ENCODE results near the gene PLA2G2D.

Gene PLA2G2D

DNA sequence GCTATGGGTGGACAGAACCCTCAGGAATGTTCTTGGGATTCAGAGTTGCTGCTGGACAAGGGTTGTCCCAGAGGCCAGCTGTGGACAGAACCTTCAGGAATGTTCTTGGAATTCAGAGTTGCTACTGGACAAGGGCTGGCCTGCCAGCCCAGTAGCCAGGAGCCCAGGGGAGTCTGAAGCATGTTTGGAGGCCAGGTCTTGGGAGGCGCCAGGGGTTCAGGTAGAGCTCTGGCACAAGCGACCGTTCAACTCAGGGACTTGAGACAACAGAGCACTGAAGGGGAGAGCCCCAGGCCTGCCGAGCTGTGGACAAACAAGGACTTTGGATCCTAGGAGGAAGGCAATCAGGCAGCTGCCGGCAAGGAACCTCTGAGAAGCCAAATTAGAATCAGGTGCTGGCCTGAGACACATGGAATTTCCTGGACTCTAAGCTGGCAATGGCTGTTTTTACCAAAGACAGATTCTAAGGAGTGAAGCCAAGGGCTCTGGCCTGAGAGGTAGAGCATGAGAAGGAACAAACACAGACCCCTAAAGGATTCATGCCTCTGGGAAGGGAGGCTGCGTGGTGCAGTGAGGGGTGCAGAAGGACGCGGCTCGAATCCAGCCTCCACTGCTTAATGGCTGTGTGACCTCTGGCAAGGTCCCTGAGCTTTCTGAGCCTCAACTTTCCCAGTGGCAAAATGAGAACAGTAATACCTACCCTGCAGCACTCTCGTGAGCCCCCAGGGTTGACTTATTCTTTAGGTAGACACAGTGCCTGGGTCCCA is 36.0 kb downstream of the PLA2G2D start:
- no peak for DNase-seq

DNA sequence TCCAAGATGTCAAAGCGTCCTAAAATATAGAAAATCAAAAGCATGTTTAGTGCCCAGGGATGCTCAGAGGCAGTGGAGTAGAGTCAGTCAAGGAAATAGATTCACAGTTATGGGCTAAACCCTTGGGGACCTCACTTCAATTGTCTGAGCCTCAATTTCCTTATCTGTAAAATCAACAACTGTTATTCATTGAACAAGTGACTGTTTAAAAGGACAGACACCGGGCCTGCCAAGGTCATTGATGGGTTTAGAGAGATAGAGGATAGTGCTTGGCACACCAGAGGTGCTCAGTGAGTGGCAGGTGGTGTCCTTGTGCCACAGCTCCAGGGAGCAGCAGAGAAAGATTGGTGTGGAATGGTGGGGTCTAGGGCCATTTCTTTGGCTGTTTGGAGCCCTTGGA is 36.6 kb downstream of the PLA2G2D start:
- DNase-seq = no peak

DNA sequence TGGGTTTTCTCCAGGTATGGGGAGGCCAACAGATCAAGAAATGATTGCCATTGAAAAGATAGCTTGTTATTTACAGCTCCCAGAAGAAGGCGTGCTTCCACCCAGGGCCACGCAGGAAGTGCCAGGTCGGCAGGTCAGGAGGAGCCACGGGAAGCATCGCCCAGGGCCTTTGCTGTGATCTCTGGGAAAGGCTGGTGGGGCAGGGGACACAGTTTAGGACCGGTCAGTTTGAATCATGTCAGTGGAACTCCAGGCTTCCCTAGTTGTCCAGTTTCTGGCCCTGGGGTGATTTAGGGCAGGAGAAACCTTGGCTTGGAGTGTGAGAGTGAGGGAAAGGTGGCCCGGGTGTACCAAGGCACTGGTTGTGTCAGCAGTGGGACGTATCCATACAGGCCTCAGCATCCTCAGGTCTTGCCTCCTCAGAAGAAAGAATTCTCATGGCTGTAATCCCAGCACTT is 38.0 kb downstream of the PLA2G2D start:
- DNase-seq = no peak

DNA sequence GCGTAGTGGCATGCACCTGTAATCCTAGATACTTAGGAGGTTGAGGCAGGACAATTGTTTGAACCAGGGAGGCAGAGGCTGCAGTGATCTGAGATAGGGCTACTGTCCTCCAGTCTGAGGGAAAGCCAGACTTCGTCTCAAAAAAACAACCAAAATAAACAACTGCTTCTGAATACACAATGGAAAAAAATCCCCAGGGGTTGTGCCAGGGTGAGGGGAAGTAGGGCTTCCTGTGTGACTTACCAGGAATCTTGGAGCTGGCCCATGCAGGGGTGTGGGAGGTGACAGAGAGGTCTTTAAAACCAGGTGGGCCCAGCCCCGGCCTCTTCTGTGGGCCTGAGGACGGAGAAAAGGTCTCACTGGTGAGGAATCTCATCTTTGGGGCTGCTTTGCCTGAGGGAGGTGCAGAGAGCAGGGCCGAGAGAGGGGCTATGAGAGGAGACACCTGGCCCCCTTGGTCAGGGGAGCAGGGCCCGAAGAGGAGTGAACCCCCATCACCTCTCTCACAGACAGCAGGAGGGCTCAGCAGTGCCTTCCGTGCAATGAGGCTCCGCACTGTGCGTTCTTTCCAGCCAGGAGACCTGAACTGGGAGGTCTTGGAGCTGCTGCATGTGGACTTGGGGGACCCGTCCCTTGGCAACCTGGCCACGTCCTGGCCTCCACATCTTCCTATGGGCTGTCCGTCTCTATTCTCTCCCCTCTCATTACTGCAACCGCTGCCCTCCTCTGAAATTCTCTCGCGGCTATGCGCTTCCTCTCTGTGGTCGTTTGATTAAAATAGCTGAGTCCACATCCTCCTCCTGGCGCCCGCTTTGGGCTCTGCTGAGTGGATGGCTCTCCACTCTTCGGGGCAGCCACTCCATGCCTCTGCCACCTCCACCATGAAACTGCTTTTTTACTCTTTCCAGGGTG is 38.6 kb downstream of the PLA2G2D start:
- peak; percentile 76 for DNase-seq

DNA sequence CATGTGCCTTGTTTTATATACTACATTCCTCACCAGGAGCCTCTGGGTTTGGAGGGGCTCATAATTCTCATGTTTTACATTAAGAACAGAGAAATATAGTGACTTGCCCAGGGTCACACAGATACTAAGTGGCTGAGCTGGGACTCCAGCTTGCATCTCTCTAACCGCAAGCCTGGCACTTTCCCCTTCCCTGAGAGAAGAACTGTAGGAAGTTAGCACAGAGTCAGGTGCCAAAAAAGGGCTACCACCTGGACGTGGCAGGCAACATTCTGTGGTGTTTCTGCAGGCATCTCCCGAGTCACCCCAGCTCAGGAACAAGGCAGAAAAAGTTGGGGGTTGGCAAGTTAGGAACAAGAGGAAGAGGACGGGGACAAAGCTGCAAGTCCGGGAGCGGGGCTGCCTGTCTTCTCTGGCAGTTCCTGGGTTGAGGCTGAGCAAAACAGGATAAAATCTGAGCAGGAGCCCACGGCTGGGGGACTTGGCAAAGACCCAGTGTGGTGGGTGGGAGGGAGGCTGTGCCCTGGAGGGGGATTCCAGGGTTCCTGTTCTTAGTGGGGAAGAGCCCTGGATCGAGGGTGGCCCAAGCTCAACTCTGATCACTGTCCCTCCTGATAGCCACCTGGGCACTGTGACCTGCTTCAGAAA is 39.6 kb downstream of the PLA2G2D start:
- DNase-seq = peak; percentile 72

DNA sequence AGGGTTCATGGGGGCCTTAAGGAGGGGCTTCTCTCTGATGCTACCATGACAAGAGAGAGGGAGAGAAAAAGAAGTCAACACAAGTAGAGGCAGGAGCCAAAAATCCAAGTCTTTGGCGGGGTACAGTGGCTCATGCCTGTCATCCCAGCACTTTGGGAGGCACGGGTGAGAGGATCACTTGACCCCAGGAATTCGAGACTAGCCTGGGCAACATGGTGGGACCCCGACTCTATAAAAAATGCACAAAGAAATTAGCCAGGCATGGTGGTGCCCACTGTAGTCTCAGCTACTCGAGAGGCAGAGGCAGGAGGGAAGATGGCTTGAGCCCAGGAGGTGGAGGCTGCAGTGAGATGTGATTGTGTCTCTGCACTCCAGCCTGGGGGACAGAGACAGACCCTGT is 40.6 kb downstream of the PLA2G2D start:
- no peak for DNase-seq

DNA sequence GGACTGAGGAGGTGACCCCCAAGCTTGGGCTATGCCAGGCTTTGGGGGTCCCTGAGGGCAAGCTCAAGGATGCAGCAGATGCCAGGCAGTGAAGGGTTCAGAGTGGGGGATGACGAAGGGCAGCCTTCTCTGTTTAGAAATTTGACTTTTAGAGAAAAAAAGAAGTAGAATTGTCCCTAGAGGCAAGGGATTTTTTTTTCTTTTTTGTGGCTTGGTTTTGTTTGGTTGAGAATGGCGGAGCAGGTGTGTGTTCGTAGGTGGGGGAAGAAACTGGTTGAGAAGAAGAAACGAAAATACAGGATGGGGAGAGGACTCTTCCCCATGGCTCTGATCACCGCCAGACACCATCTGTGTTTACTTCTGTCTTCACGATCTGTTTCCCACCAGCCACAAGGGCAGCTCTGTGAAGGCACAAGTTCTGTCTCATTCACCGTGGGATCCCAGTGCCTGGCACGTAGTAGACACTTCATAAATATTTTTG is 41.1 kb downstream of the PLA2G2D start:
- DNase-seq = peak; percentile 67

DNA sequence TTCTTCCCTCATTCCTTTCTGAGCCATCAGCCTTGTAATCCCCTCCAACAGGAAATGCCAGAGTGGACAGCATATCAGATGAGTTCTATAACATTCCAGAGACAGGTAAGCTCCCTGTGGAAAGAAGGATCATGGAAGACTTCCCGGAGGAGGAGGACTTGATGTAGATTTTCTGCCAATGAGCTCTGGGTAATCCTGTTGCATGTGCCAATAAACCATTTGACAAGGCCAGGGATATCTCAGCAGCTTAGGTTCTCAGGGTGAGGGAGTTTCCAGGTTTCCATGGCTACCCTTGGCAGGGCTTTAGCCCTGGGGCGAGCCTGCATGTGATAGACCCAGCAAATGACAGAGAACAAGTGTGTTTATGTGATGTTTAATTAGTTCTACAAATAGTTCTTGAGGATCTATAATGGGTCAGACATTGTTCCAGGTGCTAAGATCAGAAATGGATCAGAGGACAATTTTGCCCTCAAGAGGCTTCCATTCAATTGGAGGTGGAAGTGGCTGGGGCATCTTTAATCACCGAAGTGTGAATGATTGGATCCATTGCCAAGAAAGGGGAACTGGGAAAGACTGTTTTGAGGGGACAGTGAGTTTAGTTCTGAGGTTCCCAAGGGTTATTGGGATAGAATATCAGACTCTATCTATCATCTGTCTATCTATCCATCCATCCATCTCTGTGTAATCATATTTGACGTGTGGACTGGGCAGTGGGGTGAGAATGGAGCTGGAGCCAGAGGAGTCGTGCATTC is 42.5 kb downstream of the PLA2G2D start:
- DNase-seq = peak; percentile 19

DNA sequence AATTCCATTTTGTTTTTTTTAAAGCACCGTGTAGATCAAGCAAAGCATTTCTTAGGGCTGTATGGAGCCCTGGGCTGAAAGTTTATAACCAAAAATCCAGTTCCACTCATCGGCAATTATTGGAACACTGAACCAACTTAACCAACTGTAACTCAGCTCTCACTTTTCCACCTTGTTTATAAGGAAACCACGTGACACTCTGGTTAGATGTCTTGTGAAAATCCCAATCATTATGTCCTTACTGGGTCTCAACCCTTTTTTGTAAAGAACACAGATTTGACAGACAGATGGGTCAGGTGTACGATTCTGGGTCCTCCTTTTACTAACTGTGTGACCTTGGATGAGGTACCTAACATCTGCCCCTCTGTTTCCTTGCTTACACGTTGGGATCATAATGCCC is 43.1 kb downstream of the PLA2G2D start:
- no peak for DNase-seq

DNA sequence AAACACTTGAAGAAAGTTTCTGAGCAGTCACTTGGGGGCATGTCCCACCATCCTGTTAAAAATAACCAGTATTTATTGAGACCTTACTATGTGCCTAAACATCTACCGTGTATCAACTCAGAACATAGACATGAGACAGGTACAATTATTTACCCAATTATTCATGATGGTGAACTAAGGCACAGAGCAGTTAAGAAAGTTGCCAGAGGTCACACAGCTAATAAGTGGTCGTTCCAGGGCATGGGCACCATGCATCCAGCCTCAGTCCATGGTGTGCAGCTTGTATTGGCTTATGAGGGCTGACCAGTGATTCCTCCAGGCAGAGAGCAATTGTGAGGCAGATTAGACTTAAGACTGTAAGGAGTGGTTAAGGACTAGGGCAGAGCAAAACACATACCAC is 44.0 kb downstream of the PLA2G2D start:
- DNase-seq = no peak

DNA sequence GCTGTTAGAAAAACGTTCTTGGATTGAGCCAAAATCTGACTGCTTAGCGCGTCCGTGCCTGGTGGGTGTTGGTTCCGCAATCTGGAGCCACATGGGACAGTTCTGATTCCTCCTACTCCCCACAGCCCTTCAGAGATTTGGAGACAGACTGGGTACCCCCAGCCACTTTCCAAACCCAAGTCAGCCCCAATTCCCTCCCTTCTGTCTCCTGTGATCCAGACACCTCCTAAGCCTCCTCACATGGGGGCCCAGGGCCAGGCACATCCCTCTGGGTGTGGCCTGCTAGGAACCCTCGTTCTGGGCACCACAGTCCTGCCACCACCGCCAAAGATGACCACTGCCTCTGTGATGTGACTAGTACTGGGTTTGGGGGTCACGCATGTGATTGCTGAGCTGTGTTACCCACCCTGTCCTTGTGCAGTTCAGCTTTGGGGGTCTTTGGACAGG is 44.6 kb downstream of the PLA2G2D start:
- no peak for DNase-seq

DNA sequence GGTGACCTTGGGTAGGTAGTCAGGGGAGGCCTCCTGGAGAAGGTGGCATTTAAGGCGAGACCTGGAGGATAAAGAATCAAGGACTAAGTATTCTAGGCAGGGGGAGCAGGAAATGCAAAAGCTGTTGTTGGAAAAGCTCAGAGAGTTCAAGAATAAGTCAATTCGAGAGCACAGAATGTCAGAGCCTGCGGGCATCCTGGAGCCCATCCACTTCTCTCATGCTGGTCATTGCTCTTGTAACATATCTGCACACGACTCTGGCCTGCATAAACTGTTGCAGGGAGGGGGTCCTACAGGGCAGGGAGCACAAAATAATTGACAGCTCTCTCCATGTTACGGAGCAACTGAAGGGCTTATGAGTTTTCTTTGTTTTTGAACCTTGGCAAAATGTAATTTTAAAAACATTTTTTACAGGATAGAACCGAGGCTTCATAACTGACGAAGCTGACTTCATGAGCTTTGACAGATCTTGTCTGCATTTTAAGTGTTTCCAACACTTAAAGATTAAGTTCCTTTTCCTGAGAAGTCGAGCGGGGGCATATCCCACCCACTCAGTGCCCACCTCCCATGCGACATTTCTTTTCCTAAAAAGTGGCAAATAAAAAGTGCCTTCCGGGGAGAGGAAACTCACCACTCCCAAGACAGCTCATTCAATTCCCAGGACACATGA is 45.1 kb downstream of the PLA2G2D start:
- DNase-seq = no peak

DNA sequence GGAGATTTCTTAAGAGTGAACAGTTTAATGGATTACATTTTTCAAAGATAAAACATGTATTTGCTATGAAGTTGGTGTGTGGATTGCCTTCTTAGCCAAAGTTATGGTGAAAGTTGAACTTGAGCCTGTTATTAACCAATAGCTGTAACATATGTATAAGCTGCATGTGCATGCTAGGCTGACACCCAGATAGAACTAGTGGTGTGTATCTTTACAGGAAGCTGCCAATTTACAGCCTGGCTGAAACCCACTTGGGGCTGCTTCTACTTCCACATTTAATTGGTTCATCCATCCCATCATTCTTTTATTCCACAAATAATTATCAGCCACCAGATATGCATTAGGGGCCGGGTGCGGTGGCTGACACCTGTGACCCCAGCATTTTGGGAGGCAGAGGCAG is 46.1 kb downstream of the PLA2G2D start:
- no peak for DNase-seq

DNA sequence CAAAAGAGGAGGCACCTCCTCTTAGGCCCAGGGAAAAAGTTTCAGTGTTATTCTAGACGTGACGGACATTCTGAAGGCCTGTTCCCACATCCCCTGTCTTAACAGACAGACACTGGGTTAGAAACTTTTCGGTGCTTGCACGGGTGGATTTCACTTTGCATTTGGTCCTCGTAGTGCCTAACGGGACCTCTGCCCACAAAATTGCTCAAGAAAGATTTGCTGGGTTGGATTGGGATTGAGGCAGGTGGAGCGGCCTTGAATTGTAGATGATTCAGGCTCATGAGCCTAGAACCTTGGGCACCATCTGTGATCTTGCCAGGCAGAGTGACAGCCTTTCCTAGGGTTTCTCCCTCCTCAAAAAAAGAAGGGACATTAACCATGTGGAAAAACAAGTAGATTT is 46.6 kb downstream of the PLA2G2D start:
- no peak for DNase-seq

DNA sequence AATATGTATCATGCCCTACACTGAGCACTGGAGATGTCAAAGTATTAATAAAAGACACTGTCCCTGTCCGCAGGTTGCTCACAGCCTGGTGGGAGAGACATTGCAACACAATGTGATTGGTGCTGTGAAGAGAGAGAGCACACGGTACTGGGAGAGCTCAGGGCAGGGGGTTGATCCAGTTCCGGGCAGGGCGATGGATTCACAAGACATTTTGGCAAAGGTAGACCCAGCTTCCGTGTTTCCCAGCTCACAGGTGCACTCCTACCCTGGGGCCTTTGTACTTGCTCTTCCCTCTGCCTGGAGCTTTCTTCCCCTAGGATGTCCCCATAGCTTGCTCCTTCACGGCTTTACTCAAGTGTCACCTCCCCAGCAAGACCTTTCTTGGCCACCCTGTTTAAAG is 47.9 kb downstream of the PLA2G2D start:
- no peak for DNase-seq

DNA sequence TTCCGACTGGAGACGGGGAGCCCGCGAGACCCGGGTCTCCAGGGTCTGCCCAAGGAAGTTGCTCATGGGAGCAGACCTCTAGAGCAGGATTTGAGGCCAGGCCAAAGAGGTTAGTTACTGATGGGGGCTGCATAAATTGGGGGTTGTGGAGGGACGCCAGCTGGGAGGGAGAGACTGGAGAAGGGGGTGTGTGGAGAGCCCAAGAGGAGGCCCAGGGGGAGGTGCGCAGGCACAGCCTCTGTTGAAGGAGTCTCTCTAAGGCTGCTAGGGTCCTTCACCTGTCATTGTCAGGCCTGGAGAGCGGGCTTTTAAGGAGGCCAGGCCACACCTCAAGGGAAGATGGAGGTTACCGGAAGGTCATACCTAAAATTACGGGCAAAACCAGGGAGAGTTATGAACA is 49.0 kb downstream of the PLA2G2D start:
- DNase-seq = no peak

DNA sequence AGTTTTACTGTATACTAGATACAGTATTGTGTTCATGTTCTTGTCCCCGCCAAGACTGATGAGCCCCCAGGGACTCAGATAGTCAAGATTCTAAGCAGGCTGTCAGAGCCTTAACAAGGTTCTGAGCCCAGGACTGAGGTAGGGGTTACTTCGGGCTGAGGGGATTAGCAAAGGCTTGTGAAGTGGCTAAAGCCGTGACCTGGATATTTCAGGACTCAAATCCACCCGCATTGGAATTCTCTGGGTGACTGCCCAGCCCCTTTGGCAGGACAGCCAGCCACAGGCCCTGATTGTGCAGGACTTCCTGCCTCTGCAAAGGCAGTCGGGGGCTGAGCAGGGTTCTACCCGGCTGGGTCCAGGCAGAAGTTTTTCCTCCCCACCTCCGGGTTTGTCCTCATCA is 49.5 kb downstream of the PLA2G2D start, which contains the start of gene PLA2G5:
Gene PLA2G5 (plus strand): TSS at position 321 of the 400 bp plus-strand sequence. CDS start 14,637 bp downstream, outside the sequence.
- DNase-seq = no peak

DNA sequence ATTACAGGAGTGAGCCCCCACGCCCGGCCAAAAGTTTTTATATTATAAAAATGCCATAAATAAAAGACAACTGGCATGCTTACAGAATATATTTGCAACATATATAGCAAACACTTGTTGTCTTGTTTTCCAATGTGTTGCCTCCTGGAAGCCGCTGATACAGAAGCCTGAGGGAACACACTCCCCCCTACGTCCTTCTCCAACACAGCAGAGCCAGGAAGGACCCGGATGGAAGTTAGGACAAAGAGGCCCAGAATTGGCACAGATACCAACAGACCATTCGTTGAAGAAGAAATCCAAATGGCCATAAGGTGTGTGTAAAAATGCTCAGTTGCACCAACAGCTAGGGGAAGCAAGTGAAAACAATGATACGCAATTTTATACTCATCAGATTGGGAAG is 50.6 kb downstream of the PLA2G2D start:
- DNase-seq = no peak

DNA sequence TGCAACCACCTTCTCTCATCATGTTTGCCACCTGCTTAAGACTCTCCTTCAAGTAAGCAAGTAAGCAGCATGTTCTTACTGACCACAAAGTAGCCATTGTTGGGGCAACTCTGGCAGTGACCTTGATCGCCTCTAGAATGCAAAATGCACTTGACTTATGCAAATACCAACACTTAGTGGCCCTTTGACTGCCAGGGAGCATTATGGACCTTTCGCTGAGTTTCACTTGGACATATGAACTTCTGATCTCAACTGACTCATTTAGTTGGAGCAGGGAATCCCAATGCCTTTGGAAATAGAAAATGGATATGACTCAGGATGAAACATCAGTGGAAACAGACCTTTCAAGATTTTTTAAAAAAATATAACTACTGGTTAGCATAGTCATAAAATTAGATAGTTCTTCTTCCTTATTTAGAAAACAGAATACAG is 55.5 kb downstream of the PLA2G2D start:
- no peak for DNase-seq

All from RPMI8226 (cell line).